NCI-H526 (cell line): ENCODE data around the gene VWA1.
A peak's percentile ranks its signal among the peaks of the same experiment; 100 is the strongest.
"Not testable (repeated sequence)": the region's sequence is repeated elsewhere in the genome, so short reads cannot be mapped to it uniquely, and the experiment has no call there.

ENCODE experiments used
- DNase-seq, 2 experiments: peaks; one replicate each; lab custom pipeline; 2025; lab: John Stamatoyannopoulos, UW

Gene VWA1

GRCh38 chr1:1435106-1435903 lies at the start of gene VWA1:
Gene VWA1 (plus strand): TSS chr1:1435690. CDS start chr1:1435749, 59 bp downstream.
- peak in 1 of 2 experiments; percentile 83 for DNase-seq

GRCh38 chr1:1385931-1386330 lies 49.6 kb upstream of the VWA1 start:
- no peak for DNase-seq

- DNase-seq, result no peak
Observed at GRCh38 chr1:1387098-1388077, 48.1 kb upstream of the VWA1 start.

- no peak for DNase-seq
Observed at GRCh38 chr1:1388078-1388472, 47.4 kb upstream of the VWA1 start.

GRCh38 chr1:1390675-1391074 lies 44.8 kb upstream of the VWA1 start:
- DNase-seq, result no peak

- DNase-seq, result no peak
Observed at GRCh38 chr1:1391225-1391624, 44.3 kb upstream of the VWA1 start.

GRCh38 chr1:1393014-1393413 lies 42.5 kb upstream of the VWA1 start:
- no peak for DNase-seq

- no peak for DNase-seq
Observed at GRCh38 chr1:1393428-1393827, 42.1 kb upstream of the VWA1 start.

GRCh38 chr1:1394116-1394515 lies 41.4 kb upstream of the VWA1 start:
- no peak for DNase-seq

GRCh38 chr1:1395166-1395565 lies 40.3 kb upstream of the VWA1 start:
- DNase-seq, result no peak

GRCh38 chr1:1397839-1398523 lies 37.5 kb upstream of the VWA1 start:
- no peak for DNase-seq

GRCh38 chr1:1398677-1399186 lies 36.8 kb upstream of the VWA1 start:
- no peak for DNase-seq

GRCh38 chr1:1399187-1399871 lies 36.2 kb upstream of the VWA1 start, which contains the start of gene CCNL2:
Gene CCNL2 (minus strand): TSS chr1:1399335. CDS start chr1:1399306, 29 bp downstream.
- peak; percentile 87 to 99 for DNase-seq

- DNase-seq, result no peak
Observed at GRCh38 chr1:1399872-1400575, 35.5 kb upstream of the VWA1 start.

- no peak for DNase-seq
Observed at GRCh38 chr1:1400576-1401456, 34.7 kb upstream of the VWA1 start.

- DNase-seq, result no peak
Observed at GRCh38 chr1:1401457-1402010, 34.0 kb upstream of the VWA1 start.

- peak in 1 of 2 experiments; percentile 75 for DNase-seq
Observed at GRCh38 chr1:1402072-1402900, 33.2 kb upstream of the VWA1 start.

GRCh38 chr1:1402901-1403392 lies 32.5 kb upstream of the VWA1 start:
- not testable (repeated sequence) for DNase-seq
